HCT116 (cell line): Measurements from ENCODE around the gene GOLGA7B.

Source experiments
- ELF1 ChIP-seq: IDR thresholded peaks from 2 replicates; pipeline ENCODE4 v1.6.1; 2012; ENCODE audit warnings: low read depth, borderline replicate concordance
- EZH2phosphoT487 ChIP-seq: fragments of 200-600 bp; IDR thresholded peaks from 2 replicates; pipeline ENCODE4 v1.6.1; 2018; ENCODE audit warnings: antibody characterized with exemption, borderline replicate concordance
- SIN3A ChIP-seq: IDR thresholded peaks from 2 replicates; pipeline ENCODE4 v1.6.1; 2012; ENCODE audit warnings: low read depth
- SP1 ChIP-seq: IDR thresholded peaks from 2 replicates; pipeline ENCODE4 v1.6.1; 2012; ENCODE audit warnings: low read depth
- SRF ChIP-seq: IDR thresholded peaks from 2 replicates; pipeline ENCODE4 v1.6.1; 2012; ENCODE audit warnings: low read depth
- TF ChIP-seq, protein P1 (sequence below), 3 experiments: fragments of 200-600 bp in 1 of 3; sonication (generic) in 1 of 3; IDR thresholded peaks in 2 of 3; conservative IDR thresholded peaks in 1 of 3; 2 replicates each; pipeline ENCODE4 v1.5.1; 2012 to 2017; ENCODE audit warnings: low read depth in 2 of 3, low read length in 2 of 3, antibody characterized with exemption in 1 of 3, borderline replicate concordance in 1 of 3, control low read depth in 1 of 3, mild to moderate bottlenecking in 1 of 3, mixed read lengths in 1 of 3, mixed run types in 1 of 3, moderate library complexity in 1 of 3; ENCODE audit not compliant: insufficient read depth in 1 of 3
- TF ChIP-seq, protein P2 (sequence below): IDR thresholded peaks from 2 replicates; pipeline ENCODE4 v1.6.1; 2012
- TF ChIP-seq, protein P3 (sequence below): IDR thresholded peaks from 2 replicates; pipeline ENCODE4 v1.6.1; 2012; ENCODE audit warnings: low read depth
- TF ChIP-seq, protein P4 (sequence below): IDR thresholded peaks from 2 replicates; pipeline ENCODE4 v1.6.1; 2012

DNA sequence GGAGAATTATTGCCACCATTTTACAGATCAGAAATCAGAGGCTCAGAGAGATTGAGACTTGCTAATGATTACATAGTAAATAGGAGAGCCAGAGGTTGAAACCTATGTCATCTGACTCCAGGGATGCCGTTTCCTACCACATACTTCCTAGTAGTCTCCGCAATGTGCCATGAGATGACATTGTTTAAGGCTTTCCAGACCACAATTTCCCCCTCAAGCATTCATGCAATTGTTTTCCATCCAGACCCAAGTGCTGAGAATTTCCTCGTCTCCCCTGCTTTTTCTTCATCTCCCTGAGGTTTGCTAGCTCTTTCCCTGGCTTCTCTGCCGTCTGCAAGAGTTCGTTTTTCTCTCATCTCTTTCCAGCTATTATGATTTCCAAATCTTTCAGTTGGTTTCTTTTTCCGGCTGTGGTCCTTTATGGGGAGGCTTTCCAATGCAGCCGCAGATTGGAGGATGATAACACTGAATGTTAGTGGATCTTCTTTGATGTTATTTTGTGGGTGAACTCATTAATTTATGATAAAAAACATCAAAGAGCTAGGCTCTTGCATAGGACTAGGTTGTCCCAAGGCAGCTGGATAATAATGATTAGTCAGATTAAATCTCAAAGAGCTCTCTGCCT, 6.9 kb upstream of the GOLGA7B start:
- TF ChIP-seq, protein P1, sequence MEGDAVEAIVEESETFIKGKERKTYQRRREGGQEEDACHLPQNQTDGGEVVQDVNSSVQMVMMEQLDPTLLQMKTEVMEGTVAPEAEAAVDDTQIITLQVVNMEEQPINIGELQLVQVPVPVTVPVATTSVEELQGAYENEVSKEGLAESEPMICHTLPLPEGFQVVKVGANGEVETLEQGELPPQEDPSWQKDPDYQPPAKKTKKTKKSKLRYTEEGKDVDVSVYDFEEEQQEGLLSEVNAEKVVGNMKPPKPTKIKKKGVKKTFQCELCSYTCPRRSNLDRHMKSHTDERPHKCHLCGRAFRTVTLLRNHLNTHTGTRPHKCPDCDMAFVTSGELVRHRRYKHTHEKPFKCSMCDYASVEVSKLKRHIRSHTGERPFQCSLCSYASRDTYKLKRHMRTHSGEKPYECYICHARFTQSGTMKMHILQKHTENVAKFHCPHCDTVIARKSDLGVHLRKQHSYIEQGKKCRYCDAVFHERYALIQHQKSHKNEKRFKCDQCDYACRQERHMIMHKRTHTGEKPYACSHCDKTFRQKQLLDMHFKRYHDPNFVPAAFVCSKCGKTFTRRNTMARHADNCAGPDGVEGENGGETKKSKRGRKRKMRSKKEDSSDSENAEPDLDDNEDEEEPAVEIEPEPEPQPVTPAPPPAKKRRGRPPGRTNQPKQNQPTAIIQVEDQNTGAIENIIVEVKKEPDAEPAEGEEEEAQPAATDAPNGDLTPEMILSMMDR (IDR thresholded peaks at IDR 0.05 in 2 of 3, conservative IDR thresholded peaks at IDR 0.05 in 1 of 3; ENCODE audit: borderline replicate concordance in 1 of 3, insufficient read depth in 1 of 3, low read depth in 2 of 3, low read length in 2 of 3): no peak
- TF ChIP-seq SRF (no peak), EZH2phosphoT487 (no peak), SIN3A (no peak), SP1 (no peak), ELF1 (no peak)
- TF ChIP-seq, protein P2, sequence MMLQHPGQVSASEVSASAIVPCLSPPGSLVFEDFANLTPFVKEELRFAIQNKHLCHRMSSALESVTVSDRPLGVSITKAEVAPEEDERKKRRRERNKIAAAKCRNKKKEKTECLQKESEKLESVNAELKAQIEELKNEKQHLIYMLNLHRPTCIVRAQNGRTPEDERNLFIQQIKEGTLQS: no peak
- TF ChIP-seq, protein P3, sequence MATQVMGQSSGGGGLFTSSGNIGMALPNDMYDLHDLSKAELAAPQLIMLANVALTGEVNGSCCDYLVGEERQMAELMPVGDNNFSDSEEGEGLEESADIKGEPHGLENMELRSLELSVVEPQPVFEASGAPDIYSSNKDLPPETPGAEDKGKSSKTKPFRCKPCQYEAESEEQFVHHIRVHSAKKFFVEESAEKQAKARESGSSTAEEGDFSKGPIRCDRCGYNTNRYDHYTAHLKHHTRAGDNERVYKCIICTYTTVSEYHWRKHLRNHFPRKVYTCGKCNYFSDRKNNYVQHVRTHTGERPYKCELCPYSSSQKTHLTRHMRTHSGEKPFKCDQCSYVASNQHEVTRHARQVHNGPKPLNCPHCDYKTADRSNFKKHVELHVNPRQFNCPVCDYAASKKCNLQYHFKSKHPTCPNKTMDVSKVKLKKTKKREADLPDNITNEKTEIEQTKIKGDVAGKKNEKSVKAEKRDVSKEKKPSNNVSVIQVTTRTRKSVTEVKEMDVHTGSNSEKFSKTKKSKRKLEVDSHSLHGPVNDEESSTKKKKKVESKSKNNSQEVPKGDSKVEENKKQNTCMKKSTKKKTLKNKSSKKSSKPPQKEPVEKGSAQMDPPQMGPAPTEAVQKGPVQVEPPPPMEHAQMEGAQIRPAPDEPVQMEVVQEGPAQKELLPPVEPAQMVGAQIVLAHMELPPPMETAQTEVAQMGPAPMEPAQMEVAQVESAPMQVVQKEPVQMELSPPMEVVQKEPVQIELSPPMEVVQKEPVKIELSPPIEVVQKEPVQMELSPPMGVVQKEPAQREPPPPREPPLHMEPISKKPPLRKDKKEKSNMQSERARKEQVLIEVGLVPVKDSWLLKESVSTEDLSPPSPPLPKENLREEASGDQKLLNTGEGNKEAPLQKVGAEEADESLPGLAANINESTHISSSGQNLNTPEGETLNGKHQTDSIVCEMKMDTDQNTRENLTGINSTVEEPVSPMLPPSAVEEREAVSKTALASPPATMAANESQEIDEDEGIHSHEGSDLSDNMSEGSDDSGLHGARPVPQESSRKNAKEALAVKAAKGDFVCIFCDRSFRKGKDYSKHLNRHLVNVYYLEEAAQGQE: no peak
- TF ChIP-seq, protein P4, sequence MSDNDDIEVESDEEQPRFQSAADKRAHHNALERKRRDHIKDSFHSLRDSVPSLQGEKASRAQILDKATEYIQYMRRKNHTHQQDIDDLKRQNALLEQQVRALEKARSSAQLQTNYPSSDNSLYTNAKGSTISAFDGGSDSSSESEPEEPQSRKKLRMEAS: no peak
